PFSK-1 (cell line): ENCODE measurements around the gene PWWP2B.

Source experiments
- FOXP2 ChIP-seq: optimal IDR thresholded peaks from 2 replicates; pipeline ENCODE3; 2011; ENCODE audit warnings: borderline replicate concordance, control low read depth, inconsistent platforms; ENCODE audit not compliant: insufficient read depth; ENCODE audit errors: extremely low read length, extremely low read depth
- POLR2AphosphoS5 ChIP-seq: IDR thresholded peaks from 2 replicates; pipeline ENCODE4 v1.6.1; 2012; ENCODE audit warnings: low read depth, mild to moderate bottlenecking, control low read depth, low read length, moderate library complexity
- SIN3A ChIP-seq: IDR thresholded peaks from 2 replicates; pipeline ENCODE4 v1.6.1; 2012; ENCODE audit warnings: mild to moderate bottlenecking, low read length, moderate library complexity, borderline replicate concordance; ENCODE audit not compliant: insufficient read depth
- TAF1 ChIP-seq: IDR thresholded peaks from 2 replicates; pipeline ENCODE4 v1.6.1; 2012; ENCODE audit warnings: low read length, control low read depth, borderline replicate concordance; ENCODE audit not compliant: insufficient read depth
- TF ChIP-seq, protein P1 (sequence below), 2 experiments: IDR thresholded peaks; 2 replicates each; pipeline versions ENCODE4 v1.6.1 to v1.8.0; 2011 to 2012; ENCODE audit warnings: low read depth in 2 of 2, low read length in 2 of 2, control low read depth in 1 of 2, inconsistent platforms in 1 of 2, mild to moderate bottlenecking in 1 of 2, moderate library complexity in 1 of 2; ENCODE audit not compliant: insufficient read depth in 1 of 2

GRCh38 chr10:132464256-132465192, 67.5 kb downstream of the PWWP2B start:
- no peak for TF ChIP-seq POLR2AphosphoS5
- no peak for TF ChIP-seq SIN3A
- TF ChIP-seq TAF1, result no peak
- TF ChIP-seq, protein P1, sequence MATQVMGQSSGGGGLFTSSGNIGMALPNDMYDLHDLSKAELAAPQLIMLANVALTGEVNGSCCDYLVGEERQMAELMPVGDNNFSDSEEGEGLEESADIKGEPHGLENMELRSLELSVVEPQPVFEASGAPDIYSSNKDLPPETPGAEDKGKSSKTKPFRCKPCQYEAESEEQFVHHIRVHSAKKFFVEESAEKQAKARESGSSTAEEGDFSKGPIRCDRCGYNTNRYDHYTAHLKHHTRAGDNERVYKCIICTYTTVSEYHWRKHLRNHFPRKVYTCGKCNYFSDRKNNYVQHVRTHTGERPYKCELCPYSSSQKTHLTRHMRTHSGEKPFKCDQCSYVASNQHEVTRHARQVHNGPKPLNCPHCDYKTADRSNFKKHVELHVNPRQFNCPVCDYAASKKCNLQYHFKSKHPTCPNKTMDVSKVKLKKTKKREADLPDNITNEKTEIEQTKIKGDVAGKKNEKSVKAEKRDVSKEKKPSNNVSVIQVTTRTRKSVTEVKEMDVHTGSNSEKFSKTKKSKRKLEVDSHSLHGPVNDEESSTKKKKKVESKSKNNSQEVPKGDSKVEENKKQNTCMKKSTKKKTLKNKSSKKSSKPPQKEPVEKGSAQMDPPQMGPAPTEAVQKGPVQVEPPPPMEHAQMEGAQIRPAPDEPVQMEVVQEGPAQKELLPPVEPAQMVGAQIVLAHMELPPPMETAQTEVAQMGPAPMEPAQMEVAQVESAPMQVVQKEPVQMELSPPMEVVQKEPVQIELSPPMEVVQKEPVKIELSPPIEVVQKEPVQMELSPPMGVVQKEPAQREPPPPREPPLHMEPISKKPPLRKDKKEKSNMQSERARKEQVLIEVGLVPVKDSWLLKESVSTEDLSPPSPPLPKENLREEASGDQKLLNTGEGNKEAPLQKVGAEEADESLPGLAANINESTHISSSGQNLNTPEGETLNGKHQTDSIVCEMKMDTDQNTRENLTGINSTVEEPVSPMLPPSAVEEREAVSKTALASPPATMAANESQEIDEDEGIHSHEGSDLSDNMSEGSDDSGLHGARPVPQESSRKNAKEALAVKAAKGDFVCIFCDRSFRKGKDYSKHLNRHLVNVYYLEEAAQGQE (IDR thresholded peaks at IDR 0.05; ENCODE audit: insufficient read depth in 1 of 2, low read depth in 2 of 2, low read length in 2 of 2), result no peak
- no peak for TF ChIP-seq FOXP2
